T-helper 2 cell (primary cell): ENCODE results near the gene TNFRSF21.
"Not testable (repeated sequence)": the region's sequence is repeated elsewhere in the genome, so short reads cannot be mapped to it uniquely, and the experiment has no call there.

Experiments
- DNase-seq, 5 experiments: peaks; one replicate each; pipeline versions ENCODE4 v3.0.0 to v3.0.0-alpha.2; 2012 to 2022

The TNFRSF21 gene

GRCh38 chr6:47248446-47248845 lies 61.3 kb downstream of the TNFRSF21 start:
- DNase-seq: no peak

GRCh38 chr6:47247227-47247797 lies 62.4 kb downstream of the TNFRSF21 start:
- no peak for DNase-seq

- no peak for DNase-seq
Measured at GRCh38 chr6:47246551-47246950, 63.2 kb downstream of the TNFRSF21 start.

DNA sequence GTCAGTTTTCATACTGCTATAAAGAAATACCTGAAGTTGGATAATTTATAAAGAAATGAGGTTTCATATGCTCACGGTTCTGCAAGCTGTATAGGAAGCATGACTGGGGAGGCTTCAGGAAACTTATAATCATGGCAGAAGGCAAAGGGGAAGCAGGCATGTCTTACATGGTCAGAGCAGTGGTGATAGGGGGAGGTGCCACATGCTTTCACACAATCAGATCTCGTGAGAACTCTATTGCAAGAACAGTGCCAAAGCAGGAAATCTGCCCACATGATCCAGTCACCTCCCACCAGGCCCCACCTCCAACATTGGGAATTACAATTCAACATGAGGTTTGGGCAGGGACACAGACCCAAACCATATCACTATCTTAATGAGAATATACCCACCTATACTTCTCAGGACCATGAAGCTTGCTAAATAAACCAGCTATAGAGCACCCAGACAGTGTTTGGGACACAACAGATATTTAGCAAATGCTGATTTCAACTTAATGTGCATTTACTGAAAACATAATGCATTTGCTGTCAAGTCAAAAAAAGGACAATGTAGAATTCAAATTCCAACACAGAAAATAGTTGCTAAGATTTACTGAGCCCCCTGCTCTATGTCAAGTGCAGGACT lies 63.8 kb downstream of the TNFRSF21 start:
- no peak for DNase-seq

- peak in 3 of 5 experiments; percentile 6 to 71 (median 9) for DNase-seq
Measured at GRCh38 chr6:47242483-47243386, 67.0 kb downstream of the TNFRSF21 start.

GRCh38 chr6:47241742-47242482 lies 67.8 kb downstream of the TNFRSF21 start:
- DNase-seq: no peak

DNA sequence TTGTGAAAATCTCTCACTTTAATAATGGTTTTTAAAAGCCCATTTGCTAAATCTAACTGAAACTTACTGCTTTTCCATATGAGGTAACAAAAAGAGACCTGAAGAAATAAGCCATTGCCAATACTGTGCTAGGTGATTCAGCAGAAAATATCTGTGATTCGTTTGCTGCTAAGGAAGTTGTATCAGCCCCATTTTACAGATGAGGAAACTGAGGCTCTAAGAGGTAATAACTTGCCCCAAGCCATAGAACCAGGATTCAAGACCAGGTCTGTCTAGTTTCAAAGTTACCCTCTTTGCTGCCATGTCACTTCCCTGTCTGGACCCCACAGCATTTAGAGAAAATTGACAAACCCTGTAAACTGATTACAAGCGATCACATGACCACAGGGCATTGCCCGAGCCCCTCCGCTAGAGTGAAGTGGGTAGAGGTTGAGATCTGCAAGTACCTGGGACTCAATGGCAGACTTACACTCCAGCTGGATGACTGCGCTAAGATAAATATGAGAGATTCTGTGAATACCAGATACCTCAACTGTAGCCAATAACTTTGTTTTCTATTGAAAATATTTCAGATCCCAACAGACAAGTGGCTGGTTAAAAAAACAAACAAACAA lies 69.3 kb downstream of the TNFRSF21 start:
- no peak for DNase-seq

- no peak for DNase-seq
Measured at GRCh38 chr6:47239546-47239945, 70.2 kb downstream of the TNFRSF21 start.

DNA sequence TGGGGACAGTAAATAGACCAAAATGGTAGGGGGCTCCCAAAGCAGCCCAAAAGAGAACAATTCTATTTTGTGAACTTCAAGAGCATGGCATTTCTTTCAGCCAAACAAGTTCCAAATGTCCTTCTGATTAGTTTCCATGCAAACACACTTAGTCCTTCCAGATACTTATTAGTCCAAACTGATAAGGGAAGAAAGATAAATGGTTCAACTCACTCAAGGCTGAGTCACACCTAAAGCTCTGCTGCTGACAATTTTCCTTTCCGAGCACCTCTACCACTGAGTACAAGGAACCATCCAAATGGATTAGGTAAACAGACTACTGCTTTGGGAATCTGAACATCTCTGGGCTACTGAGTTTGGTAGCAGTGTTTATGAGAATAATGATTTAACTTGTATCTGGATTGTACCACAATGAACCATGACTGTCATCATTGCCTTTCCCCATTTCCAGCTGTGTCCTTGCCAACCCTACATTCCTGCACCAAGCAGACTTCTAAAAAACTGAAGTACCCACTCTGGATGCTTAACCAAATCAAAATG lies 71.2 kb downstream of the TNFRSF21 start:
- no peak for DNase-seq

- DNase-seq: no peak
Measured at GRCh38 chr6:47237196-47237595, 72.5 kb downstream of the TNFRSF21 start.

GRCh38 chr6:47235964-47236760 lies 73.5 kb downstream of the TNFRSF21 start:
- no peak for DNase-seq

DNA sequence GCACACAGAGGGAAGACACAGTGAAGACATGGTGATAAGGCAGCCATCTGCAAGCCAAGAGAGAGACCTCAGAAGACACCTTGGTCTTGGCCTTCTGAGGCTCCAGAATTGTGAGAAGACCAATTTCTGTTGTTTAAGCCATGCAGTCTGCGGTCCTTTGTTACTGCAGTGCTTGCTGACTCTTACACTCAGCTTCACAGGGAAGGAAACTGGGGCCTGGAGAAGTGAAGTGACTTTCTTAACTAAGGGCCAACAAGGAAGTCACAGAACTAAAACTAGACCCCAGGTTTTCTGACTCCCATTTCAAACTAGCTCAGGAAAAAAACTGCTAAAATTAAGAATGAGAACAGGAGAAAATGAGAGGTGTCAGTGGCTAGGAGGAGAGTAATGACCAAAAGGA lies 74.3 kb downstream of the TNFRSF21 start:
- no peak for DNase-seq

DNA sequence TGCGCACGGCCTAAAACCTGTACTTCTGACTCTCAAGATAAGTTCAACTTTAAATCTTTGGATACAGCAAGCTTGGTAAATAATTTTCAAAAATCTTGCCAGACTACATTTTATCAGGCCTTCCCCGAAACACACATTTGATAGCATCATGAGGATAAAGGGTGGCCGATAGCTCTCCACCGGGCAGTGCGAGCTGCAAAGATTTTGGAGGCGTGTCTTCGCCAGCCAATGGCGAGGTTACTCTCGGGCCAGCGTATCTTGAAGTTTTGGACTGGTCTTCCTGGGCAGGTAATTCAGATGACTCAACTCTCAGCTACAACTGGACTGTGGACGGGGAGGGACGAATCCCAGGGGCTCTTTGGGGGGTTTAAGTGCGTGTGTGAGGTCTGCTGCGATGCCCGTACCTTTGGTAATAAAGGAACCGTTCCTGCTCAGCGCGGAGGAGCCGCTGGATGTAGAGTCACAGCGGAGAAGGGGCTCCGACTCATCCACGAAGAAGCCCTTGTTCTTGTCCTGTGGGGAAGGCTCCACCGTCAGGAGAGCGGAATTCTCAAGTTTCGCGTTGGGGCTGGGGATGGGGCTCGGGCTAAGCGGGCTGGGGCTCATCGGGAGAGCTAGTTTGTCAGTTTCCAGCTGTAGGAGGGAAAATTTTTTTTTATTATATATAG lies 75.3 kb downstream of the TNFRSF21 start:
- no peak for DNase-seq

- no peak for DNase-seq
Measured at GRCh38 chr6:47231151-47231550, 78.6 kb downstream of the TNFRSF21 start.

GRCh38 chr6:47230579-47230978 lies 79.1 kb downstream of the TNFRSF21 start:
- DNase-seq: no peak

DNA sequence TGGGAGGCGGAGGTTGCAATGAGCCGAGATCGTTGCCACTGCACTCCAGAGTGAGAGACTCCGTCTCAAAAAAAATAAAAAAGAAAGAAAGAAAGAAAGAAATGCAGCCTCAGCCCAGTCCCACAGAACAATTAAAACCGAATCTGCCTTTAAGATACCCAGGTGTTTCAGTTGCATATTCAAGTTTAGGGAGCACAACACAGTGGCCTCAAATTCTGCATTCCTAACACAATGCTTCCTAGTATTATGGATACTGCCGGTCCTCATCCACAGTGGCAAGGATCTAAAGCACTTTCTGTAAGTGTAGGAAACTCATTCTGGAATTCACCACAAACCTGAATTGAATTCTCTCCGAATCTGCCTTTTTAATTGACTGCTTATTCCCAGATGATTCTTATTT lies 80.5 kb downstream of the TNFRSF21 start:
- DNase-seq: no peak

DNA sequence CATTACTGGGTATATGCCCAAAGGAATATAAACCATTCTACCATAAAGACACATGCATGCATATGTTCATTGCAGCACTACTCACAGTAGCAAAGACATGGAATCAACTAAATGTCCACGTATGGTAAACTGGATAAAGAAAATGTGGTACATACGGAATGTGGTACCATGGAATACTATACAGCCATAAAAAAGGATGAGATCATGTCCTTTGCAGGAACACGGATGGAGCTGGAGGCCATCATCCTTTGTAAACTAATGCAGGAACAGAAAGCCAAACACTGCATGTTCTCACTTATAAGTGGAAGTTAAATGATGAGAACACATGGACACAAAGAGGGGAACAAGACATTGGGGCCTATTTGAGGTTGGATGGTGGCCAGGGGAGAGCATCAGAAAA lies 81.6 kb downstream of the TNFRSF21 start:
- not testable (repeated sequence) for DNase-seq

GRCh38 chr6:47223251-47223650 lies 86.5 kb downstream of the TNFRSF21 start:
- not testable (repeated sequence) for DNase-seq

DNA sequence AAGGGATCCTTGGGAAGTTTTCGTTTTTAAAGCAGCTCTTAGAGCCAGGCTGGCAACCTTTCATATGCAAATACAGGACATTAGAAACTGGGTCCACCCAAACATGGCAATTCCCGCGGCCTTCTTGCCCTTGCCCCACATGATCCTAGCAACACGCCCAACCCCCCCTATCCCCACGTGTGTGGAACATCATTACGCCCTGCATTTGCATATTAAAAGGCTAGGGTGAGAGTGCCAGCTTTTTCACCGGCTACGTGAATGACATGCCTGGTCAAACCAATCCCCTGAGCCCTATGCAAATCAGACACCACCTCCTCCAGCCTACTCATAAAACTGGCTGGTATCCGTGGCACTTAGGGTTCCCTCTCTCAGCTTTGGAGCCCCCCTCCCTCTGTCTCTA lies 88.1 kb downstream of the TNFRSF21 start:
- DNase-seq: no peak

DNA sequence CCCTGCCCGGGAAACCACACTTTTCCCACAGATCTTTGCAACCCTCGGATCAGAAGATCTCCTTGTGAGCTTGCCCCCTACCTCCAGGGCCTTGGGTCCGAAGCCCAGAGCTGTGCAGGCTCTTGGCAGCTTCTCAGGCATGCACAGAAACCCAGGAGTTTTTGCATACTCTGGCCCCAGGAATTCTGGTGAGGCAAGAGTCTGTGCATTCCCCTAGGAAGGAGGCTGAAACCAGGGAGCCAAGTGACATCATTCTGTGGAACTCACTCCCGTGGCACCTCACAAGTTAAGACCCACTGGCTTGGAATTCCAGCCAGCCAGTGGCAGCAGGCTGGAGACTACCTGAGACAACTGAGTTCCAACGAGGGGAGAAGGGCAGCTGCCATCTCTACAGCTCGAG lies 100.1 kb downstream of the TNFRSF21 start:
- no peak for DNase-seq

DNA sequence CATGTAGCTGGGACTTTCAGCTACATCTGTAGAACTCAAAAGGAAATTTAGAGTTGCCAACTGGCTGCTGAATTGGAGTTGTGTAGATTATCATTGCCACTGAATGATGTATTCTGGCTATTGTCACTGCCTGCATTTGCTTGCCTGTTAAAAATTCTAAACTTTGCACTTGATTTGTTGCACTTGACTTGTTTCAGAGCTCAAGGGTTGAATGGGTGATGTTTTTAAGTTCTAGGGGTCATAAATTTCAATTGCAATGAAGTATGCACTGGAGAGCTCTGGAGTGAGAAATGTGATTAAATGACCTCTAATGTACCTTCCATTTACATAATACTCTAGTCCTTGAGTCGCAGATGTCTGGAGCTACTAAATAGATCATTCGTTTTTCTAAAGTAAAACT lies 102.4 kb downstream of the TNFRSF21 start:
- no peak for DNase-seq
